HCT116 (cell line): ENCODE results near the gene YY1. TPM values are rescaled to one million over a fixed set of nuclear protein-coding genes. Genes with fewer than 3 reads are reported as not detected.
A peak's percentile ranks its signal among the peaks of the same experiment; 100 is the strongest.

ENCODE experiments used
- ATAC-seq: fragments of 200-7000 bp; cut with Tn5 transposase; 2 replicates; pipeline ENCODE4 v1.9.1; 2020; ENCODE audit warnings: mild to moderate bottlenecking, moderate library complexity
- BruUV-seq: library from RNA; stranded (reverse); fragments of 400-500 nt; replicated peaks from 2 replicates; lab custom pipeline; 2021; lab: Mats Ljungman, UMichigan
- CTCF ChIA-PET: fragments of 300-600 bp; sonication (Branson Sonifier 250); formaldehyde crosslinking; loops from one replicate; lab custom pipeline; 2021; ENCODE audit warnings: antibody characterized with exemption; lab: Charles Lee
- POLR2A ChIA-PET: fragments of 300-600, 350-600 bp; sonication (Branson Sonifier 250); formaldehyde crosslinking; loops from one replicate; lab custom pipeline; 2021; ENCODE audit warnings: antibody characterized with exemption; lab: Charles Lee
- RAD21 ChIA-PET, 2 experiments: fragments of 300-600 bp; sonication (Branson Sonifier 250); formaldehyde crosslinking; loops; one replicate each; lab custom pipeline; 2023; ENCODE audit warnings: low total read pairs in 2 of 2; ENCODE audit not compliant: uncharacterized antibody in 2 of 2, unreplicated experiment in 2 of 2, low non-redundant PET in 1 of 2; lab: Charles Lee
- DNase-seq: peaks from one replicate; pipeline ENCODE4 v3.0.0-alpha.2; 2010; ENCODE audit warnings: low read depth, low spot score
- H2AFZ ChIP-seq: fragments of 200-600 bp; shearing (Covaris generic), sonication (generic); 2 replicates; pipeline ENCODE4 v1.6.1; 2017; ENCODE audit warnings: low read depth, mixed run types, mixed read lengths, antibody characterized with exemption, low read length; ENCODE audit not compliant: poor library complexity, severe bottlenecking
- H3K27ac ChIP-seq: 2 replicates; pipeline ENCODE4 v1.5.1; 2012; ENCODE audit warnings: low read depth, low read length
- H3K27me3 ChIP-seq: fragments of 200-600 bp; sonication (generic); 2 replicates; pipeline ENCODE4 v1.6.1; 2016; ENCODE audit warnings: mixed run types, low read length, mixed read lengths; ENCODE audit not compliant: insufficient read depth
- H3K36me3 ChIP-seq, 2 experiments: fragments of 200-500 bp in 1 of 2; fragments of 200-600 bp in 1 of 2; sonication (Bioruptor generic) in 1 of 2; sonication (generic) in 1 of 2; 2 replicates each; pipeline versions ENCODE4 v1.5.1 to v1.6.1; 2014 to 2016; ENCODE audit warnings: low read length in 2 of 2, inconsistent platforms in 1 of 2, mixed read lengths in 1 of 2, mixed run types in 1 of 2; ENCODE audit not compliant: insufficient read depth in 2 of 2, control insufficient read depth in 1 of 2
- H3K4me1 ChIP-seq, 2 experiments: fragments of 200-600 bp in 1 of 2; sonication (generic) in 1 of 2; 2 replicates each; pipeline versions ENCODE4 v1.5.1 to v1.6.1; 2012 to 2017; ENCODE audit warnings: low read length in 2 of 2, inconsistent platforms in 1 of 2, mild to moderate bottlenecking in 1 of 2, mixed read lengths in 1 of 2, mixed run types in 1 of 2, moderate library complexity in 1 of 2; ENCODE audit not compliant: insufficient read depth in 2 of 2, control insufficient read depth in 1 of 2
- H3K4me2 ChIP-seq: fragments of 200-600 bp; sonication (generic); 2 replicates; pipeline ENCODE4 v1.6.1; 2017; ENCODE audit warnings: mixed run types, low read length, mixed read lengths
- H3K4me3 ChIP-seq, 2 experiments: fragments of 200-600 bp in 1 of 2; sonication (generic) in 1 of 2; replicated peaks in 1 of 2; 2 replicates each; pipeline ENCODE4 v1.5.1; 2011 to 2016; ENCODE audit warnings: low read length in 2 of 2, control low read depth in 1 of 2, low read depth in 1 of 2, mild to moderate bottlenecking in 1 of 2, mixed read lengths in 1 of 2, mixed run types in 1 of 2
- H3K79me2 ChIP-seq: fragments of 200-600 bp; sonication (generic); 2 replicates; pipeline ENCODE4 v1.6.1; 2017; ENCODE audit warnings: mild to moderate bottlenecking, mixed run types, low read length, moderate library complexity, mixed read lengths; ENCODE audit not compliant: insufficient read depth
- H3K9ac ChIP-seq: fragments of 200-600 bp; sonication (generic); 2 replicates; pipeline ENCODE4 v1.6.1; 2016; ENCODE audit warnings: low read length, mixed read lengths
- H3K9me2 ChIP-seq: fragments of 200-600 bp; sonication (generic), shearing (Covaris generic); 2 replicates; pipeline ENCODE4 v1.6.1; 2017; ENCODE audit warnings: mixed run types, mild to moderate bottlenecking, moderate library complexity; ENCODE audit not compliant: insufficient read depth
- H3K9me3 ChIP-seq, 2 experiments: fragments of 200-500 bp in 1 of 2; fragments of 200-600 bp in 1 of 2; sonication (Bioruptor generic) in 1 of 2; sonication (generic) in 1 of 2; 2 replicates each; pipeline ENCODE4 v1.6.1; 2014 to 2017; ENCODE audit warnings: low read length in 2 of 2, mixed read lengths in 2 of 2, inconsistent platforms in 1 of 2, low read depth in 1 of 2, mild to moderate bottlenecking in 1 of 2, mixed run types in 1 of 2, moderate library complexity in 1 of 2; ENCODE audit not compliant: control insufficient read depth in 1 of 2, insufficient read depth in 1 of 2
- H4K20me1 ChIP-seq: fragments of 200-600 bp; sonication (generic), shearing (Covaris generic); 2 replicates; pipeline ENCODE4 v1.6.1; 2017; ENCODE audit warnings: mixed run types, mild to moderate bottlenecking, moderate library complexity; ENCODE audit not compliant: insufficient read depth
- CEBPB ChIP-seq: IDR thresholded peaks from 2 replicates; pipeline ENCODE4 v1.6.1; 2012; ENCODE audit warnings: low read depth
- EZH2 ChIP-seq: fragments of 200-600 bp; sonication (generic); IDR thresholded peaks from 2 replicates; pipeline ENCODE4 v1.6.1; 2017; ENCODE audit warnings: antibody characterized with exemption, mixed run types
- EZH2phosphoT487 ChIP-seq: fragments of 200-600 bp; IDR thresholded peaks from 2 replicates; pipeline ENCODE4 v1.6.1; 2018; ENCODE audit warnings: antibody characterized with exemption, borderline replicate concordance
- FOSL1 ChIP-seq: IDR thresholded peaks from 2 replicates; pipeline ENCODE4 v1.6.1; 2012; ENCODE audit warnings: low read depth
- JUND ChIP-seq: IDR thresholded peaks from 2 replicates; pipeline ENCODE4 v1.6.1; 2012
- POLR2A ChIP-seq: IDR thresholded peaks from 2 replicates; pipeline ENCODE4 v1.7.0; 2011; ENCODE audit warnings: borderline replicate concordance; ENCODE audit not compliant: insufficient read depth, insufficient read length; ENCODE audit errors: extremely low read depth
- POLR2AphosphoS5 ChIP-seq: IDR thresholded peaks from 2 replicates; pipeline ENCODE4 v1.6.1; 2011; ENCODE audit warnings: mild to moderate bottlenecking, low read depth, low read length, moderate library complexity
- RAD21 ChIP-seq: IDR thresholded peaks from 2 replicates; pipeline ENCODE4 v1.6.1; 2012; ENCODE audit warnings: low read depth, mild to moderate bottlenecking
- SIN3A ChIP-seq: IDR thresholded peaks from 2 replicates; pipeline ENCODE4 v1.6.1; 2012; ENCODE audit warnings: low read depth
- SP1 ChIP-seq: IDR thresholded peaks from 2 replicates; pipeline ENCODE4 v1.6.1; 2012; ENCODE audit warnings: low read depth
- SRF ChIP-seq: IDR thresholded peaks from 2 replicates; pipeline ENCODE4 v1.6.1; 2012; ENCODE audit warnings: low read depth
- TCF7L2 ChIP-seq: IDR thresholded peaks from 2 replicates; pipeline ENCODE4 v1.7.0; 2011; ENCODE audit warnings: borderline replicate concordance, inconsistent platforms; ENCODE audit not compliant: insufficient read depth, insufficient read length; ENCODE audit errors: extremely low read depth
- ZFX ChIP-seq: fragments of 450-650 bp; IDR thresholded peaks from 2 replicates; pipeline ENCODE4 v1.6.1; 2017
- ZNF274 ChIP-seq: fragments of 200-500 bp; sonication (Bioruptor generic); IDR thresholded peaks from 2 replicates; pipeline ENCODE4 v1.6.1; 2014; ENCODE audit warnings: mild to moderate bottlenecking, low read depth, low read length, inconsistent platforms
- intact Hi-C: fragments of 100-400 bp; cut with micrococcal nuclease; formaldehyde crosslinking; loops from 2 replicates; pipeline ENCODE4 v1.10.0; 2022
- total RNA-seq: library from RNA; stranded (reverse); gene quantifications from one replicate; pipeline ENCODE4 v1.2.1, GENCODE V29; 2021; ENCODE audit not compliant: unreplicated experiment
- TF ChIP-seq, protein P1 (sequence below), 3 experiments: fragments of 200-600 bp in 1 of 3; sonication (generic) in 1 of 3; IDR thresholded peaks in 2 of 3; conservative IDR thresholded peaks in 1 of 3; 2 replicates each; pipeline ENCODE4 v1.5.1; 2012 to 2017; ENCODE audit warnings: low read depth in 2 of 3, low read length in 2 of 3, antibody characterized with exemption in 1 of 3, borderline replicate concordance in 1 of 3, control low read depth in 1 of 3, mild to moderate bottlenecking in 1 of 3, mixed read lengths in 1 of 3, mixed run types in 1 of 3, moderate library complexity in 1 of 3; ENCODE audit not compliant: insufficient read depth in 1 of 3
- TF ChIP-seq, protein P2 (sequence below): IDR thresholded peaks from 2 replicates; pipeline ENCODE4 v1.6.1; 2012; ENCODE audit warnings: low read depth
- TF ChIP-seq, protein P3 (sequence below): IDR thresholded peaks from 2 replicates; pipeline ENCODE4 v1.6.1; 2012
- TF ChIP-seq, protein P4 (sequence below): IDR thresholded peaks from 2 replicates; pipeline ENCODE4 v1.6.1; 2011; ENCODE audit warnings: mild to moderate bottlenecking, low read length, moderate library complexity; ENCODE audit not compliant: insufficient replicate concordance; ENCODE audit errors: extremely low read depth

Gene YY1
- total RNA-seq, 1 experiment from 2014 or later = 111 TPM

DNA sequence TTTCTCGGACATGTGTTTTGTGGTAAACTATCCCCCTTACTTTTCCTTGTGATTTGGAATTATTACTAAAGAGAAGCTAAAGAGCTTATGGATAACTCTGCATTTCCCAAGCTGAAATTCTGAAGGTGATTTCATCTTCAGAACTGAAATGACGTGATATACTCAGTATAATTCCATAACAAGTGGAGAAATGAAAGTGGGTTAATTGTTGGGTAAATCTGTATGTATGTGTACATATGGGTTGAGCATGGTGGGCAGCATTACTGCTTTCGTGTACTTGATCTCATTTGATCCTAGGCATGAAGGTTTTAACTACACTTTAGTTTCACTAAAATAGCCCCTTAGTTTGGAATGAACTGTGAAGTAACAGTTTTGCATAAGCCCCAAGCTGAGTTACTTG lies 4.1 kb downstream of the YY1 start (continued):
- TF ChIP-seq, protein P1, sequence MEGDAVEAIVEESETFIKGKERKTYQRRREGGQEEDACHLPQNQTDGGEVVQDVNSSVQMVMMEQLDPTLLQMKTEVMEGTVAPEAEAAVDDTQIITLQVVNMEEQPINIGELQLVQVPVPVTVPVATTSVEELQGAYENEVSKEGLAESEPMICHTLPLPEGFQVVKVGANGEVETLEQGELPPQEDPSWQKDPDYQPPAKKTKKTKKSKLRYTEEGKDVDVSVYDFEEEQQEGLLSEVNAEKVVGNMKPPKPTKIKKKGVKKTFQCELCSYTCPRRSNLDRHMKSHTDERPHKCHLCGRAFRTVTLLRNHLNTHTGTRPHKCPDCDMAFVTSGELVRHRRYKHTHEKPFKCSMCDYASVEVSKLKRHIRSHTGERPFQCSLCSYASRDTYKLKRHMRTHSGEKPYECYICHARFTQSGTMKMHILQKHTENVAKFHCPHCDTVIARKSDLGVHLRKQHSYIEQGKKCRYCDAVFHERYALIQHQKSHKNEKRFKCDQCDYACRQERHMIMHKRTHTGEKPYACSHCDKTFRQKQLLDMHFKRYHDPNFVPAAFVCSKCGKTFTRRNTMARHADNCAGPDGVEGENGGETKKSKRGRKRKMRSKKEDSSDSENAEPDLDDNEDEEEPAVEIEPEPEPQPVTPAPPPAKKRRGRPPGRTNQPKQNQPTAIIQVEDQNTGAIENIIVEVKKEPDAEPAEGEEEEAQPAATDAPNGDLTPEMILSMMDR (IDR thresholded peaks at IDR 0.05 in 2 of 3, conservative IDR thresholded peaks at IDR 0.05 in 1 of 3; ENCODE audit: borderline replicate concordance in 1 of 3, insufficient read depth in 1 of 3, low read depth in 2 of 3, low read length in 2 of 3) = no peak
- TF ChIP-seq EZH2phosphoT487 (no peak), ZFX (no peak), TCF7L2 (no peak)
- TF ChIP-seq, protein P2, sequence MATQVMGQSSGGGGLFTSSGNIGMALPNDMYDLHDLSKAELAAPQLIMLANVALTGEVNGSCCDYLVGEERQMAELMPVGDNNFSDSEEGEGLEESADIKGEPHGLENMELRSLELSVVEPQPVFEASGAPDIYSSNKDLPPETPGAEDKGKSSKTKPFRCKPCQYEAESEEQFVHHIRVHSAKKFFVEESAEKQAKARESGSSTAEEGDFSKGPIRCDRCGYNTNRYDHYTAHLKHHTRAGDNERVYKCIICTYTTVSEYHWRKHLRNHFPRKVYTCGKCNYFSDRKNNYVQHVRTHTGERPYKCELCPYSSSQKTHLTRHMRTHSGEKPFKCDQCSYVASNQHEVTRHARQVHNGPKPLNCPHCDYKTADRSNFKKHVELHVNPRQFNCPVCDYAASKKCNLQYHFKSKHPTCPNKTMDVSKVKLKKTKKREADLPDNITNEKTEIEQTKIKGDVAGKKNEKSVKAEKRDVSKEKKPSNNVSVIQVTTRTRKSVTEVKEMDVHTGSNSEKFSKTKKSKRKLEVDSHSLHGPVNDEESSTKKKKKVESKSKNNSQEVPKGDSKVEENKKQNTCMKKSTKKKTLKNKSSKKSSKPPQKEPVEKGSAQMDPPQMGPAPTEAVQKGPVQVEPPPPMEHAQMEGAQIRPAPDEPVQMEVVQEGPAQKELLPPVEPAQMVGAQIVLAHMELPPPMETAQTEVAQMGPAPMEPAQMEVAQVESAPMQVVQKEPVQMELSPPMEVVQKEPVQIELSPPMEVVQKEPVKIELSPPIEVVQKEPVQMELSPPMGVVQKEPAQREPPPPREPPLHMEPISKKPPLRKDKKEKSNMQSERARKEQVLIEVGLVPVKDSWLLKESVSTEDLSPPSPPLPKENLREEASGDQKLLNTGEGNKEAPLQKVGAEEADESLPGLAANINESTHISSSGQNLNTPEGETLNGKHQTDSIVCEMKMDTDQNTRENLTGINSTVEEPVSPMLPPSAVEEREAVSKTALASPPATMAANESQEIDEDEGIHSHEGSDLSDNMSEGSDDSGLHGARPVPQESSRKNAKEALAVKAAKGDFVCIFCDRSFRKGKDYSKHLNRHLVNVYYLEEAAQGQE = no peak

DNA sequence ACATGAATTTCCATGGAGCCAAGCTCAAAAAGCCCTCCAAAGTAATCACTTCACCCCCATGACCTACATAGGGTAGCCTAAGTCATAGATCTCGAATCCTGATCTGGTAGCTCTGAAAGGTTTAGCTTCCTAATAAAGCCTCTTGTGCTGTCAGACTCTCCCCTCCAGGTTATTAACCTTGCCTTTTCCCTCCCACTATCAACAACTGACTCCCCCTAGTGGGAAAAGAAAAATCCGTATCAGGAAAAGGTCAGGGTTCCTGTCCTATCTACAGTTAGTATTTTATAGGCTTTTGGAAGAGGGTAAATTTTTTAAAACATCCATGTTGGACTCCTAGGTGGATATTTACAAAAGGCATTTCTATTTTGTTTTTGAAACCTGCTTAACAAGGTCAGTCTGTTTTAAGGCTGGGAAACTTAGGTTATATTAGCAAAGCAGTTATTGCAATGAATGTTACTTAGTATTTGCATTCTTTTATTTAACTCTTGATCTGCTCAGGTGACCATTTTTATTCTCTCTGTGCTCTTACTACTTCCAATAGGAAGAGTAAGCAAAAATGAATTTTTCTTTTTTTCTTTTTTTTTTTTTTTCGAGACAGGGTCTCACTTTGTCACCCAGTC lies 8.0 kb downstream of the YY1 start:
- ChIA-PET CTCF (interaction anchor here (0.7 to 2.2 kb wide), 8 partner anchors 9 to 138 kb away, joined by 3 to 16 read pairs (median 4); no protein-coding TSS in a partner anchor), POLR2A (no interaction called here), RAD21 (no interaction called here)
- H3K79me2 ChIP-seq = peaks cover 99% of the 10 kb centered on the region
- H3K4me2 ChIP-seq = peak overlapping the region; percentile 15; the same call in 1 of the 2 replicates
- no peaks in the 10 kb centered on the region for H3K27me3 ChIP-seq
- intact Hi-C loops = no loop called here
- peaks cover 46% of the 10 kb centered on the region for H4K20me1 ChIP-seq
- ATAC-seq (peak; percentile 90), DNase-seq (peak; percentile 48)
- H3K4me1 ChIP-seq = peaks cover 23 to 30% of the 10 kb centered on the region in 2 experiments
- H3K9me2 ChIP-seq = no peaks in the 10 kb centered on the region
- no peak overlapping the region for H2AFZ ChIP-seq
- no peaks in the 10 kb centered on the region for H3K9me3 ChIP-seq
- no peak overlapping the region for H3K9ac ChIP-seq
- H3K27ac ChIP-seq = no peak overlapping the region; the same call in 1 of the 2 replicates
- peaks cover 0 to 13% of the 10 kb centered on the region in 2 experiments; a peak in 2 of 4 replicates for H3K36me3 ChIP-seq
- H3K4me3 ChIP-seq = no peak overlapping the region
- no TSS peak for BruUV-seq
- TF ChIP-seq RAD21 (peak; percentile 53), JUND (no peak), FOSL1 (no peak), SP1 (no peak), ZFX (no peak), TCF7L2 (no peak), SRF (0 out of 2 replicates have a peak, but pooled peaks have one; percentile 18), CEBPB (no peak), EZH2 (no peak), EZH2phosphoT487 (no peak), SIN3A (no peak), ZNF274 (no peak), POLR2AphosphoS5 (no peak), POLR2A (no peak)
- TF ChIP-seq, protein P3, sequence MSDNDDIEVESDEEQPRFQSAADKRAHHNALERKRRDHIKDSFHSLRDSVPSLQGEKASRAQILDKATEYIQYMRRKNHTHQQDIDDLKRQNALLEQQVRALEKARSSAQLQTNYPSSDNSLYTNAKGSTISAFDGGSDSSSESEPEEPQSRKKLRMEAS = no peak
- TF ChIP-seq, protein P4, sequence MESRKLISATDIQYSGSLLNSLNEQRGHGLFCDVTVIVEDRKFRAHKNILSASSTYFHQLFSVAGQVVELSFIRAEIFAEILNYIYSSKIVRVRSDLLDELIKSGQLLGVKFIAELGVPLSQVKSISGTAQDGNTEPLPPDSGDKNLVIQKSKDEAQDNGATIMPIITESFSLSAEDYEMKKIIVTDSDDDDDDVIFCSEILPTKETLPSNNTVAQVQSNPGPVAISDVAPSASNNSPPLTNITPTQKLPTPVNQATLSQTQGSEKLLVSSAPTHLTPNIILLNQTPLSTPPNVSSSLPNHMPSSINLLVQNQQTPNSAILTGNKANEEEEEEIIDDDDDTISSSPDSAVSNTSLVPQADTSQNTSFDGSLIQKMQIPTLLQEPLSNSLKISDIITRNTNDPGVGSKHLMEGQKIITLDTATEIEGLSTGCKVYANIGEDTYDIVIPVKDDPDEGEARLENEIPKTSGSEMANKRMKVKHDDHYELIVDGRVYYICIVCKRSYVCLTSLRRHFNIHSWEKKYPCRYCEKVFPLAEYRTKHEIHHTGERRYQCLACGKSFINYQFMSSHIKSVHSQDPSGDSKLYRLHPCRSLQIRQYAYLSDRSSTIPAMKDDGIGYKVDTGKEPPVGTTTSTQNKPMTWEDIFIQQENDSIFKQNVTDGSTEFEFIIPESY = no peak
